Stimulated activated CD8-positive, alpha-beta memory T cell treated with anti-CD3 and anti-CD28 coated beads, Interleukin-4, amount 100 ng/mL, for 48 hours (primary cell): ENCODE results near the gene SCGN.

Experiments used
- DNase-seq: peaks from one replicate; pipeline ENCODE4 v3.0.0-alpha.2; 2020

SCGN gene, protein sequence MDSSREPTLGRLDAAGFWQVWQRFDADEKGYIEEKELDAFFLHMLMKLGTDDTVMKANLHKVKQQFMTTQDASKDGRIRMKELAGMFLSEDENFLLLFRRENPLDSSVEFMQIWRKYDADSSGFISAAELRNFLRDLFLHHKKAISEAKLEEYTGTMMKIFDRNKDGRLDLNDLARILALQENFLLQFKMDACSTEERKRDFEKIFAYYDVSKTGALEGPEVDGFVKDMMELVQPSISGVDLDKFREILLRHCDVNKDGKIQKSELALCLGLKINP

DNA sequence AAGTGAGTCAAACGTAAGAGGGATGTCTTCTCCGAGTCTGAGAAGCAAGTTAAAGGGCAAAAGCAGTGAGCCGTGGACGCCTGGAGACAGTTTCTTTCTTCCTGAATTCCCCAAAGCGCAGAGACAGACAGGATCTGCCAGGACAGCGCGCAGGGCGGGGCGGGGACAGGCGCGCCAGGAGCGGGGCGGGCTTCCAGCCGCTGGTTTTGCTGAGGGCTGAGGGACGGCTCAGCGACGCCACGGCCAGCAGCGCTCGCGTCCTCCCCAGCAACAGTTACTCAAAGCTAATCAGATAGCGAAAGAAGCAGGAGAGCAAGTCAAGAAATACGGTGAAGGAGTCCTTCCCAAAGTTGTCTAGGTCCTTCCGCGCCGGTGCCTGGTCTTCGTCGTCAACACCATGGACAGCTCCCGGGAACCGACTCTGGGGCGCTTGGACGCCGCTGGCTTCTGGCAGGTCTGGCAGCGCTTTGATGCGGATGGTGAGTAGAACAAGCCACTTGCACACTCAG, at the start of gene SCGN:
TSS of gene SCGN (plus strand) at position 209 of the 509 bp plus-strand sequence. CDS start at position 398, 189 bp downstream.
- peak; percentile 70 for DNase-seq

DNA sequence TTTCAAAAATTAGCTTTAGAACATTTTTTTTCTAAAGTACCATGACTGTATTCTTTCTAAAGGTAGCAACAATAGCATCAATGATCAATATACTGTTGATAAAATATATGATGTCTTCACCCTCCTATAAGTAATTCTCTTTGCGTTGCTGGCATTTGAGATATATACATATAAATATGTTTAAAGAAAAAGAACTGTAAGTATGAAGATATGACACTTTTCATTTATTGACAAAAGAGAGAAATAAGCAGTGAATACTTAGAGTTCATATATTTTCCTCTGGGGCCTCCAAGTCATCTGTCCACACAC, 49.4 kb upstream of the SCGN start:
- no peak for DNase-seq

DNA sequence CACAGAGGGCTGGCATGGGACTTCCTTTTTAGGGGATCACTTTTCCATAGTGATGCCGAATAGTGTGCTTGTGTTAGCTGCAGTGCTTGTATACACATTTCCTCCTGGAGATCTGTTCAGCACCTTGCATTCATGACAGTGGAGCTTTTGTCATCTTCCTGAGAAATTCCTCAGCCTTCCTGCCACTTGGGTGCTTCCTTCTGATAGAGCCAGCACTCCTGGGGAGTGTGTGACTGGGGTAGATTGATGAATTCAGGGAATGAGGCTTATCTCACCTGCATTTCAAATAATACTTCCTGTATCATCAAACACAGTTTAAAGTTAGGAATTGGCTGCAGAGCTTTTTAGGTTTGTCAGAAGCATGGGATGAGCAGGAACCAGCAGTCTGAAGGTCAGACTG, 48.8 kb upstream of the SCGN start:
- no peak for DNase-seq

DNA sequence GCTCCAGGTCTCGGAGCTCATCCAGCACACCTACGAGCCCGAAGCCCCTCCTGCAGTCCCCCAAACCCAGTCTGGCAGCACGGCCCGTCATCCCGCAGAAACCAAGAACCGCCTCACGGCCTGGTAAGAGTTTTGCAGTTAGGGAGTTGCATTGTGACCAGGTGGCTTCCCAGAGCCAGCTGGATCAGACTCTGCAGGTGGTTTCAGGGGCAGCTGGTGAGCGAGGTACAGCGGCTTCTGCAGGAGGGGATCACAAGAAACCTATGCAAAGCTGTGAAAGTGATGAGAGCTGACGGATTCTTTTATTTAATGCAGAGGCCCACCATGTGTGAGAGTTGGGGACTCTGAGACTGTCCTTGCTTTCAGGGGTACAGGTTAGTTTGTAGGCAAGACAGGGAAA, 45.9 kb upstream of the SCGN start:
- DNase-seq: no peak

DNA sequence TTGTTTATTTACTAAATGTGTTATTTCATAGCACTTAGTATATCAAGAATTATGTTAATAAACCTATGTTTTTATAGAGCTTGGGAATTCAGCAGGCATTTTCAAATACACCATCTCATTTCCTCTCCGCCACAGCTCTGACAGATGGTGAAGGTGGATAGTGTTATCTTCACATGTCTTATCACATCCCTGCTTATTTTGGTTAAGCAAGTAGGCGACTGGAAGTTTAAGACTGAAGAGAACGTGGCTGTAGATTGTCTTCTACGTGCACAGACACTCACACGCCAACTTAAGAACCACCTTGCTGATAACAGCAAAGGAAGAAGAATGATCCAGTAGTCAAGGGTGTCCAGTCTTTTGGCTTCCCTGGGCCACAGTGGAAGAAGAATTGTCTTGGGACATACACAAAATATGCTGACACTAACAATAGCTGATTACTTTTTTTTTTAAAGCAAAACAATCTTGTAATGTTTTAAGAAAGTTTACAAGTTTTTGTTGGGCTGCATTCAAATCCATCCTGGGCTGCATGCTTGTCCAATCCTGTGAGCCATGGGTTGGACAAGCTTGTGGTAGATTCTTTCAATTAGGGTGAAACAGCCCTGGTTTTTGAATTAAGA, 43.3 kb upstream of the SCGN start:
- no peak for DNase-seq

DNA sequence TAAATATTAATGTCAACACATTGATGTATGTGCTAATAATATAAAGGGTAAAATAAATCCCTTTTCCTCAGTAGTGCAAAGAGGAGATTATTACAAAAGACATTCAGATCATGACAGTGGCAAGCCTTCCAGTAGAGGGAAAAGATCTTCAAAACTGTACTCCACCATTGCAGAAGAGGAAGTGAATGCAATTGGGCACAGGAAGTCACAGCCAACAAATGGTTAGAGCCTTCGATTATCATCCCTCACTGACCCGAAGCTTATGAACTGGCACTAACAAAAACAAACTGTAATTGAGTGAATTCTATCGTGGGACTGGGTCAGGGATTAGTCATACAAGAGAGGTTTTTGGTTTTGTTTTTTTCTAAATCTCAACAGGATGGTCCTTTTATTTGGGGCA, 39.3 kb upstream of the SCGN start:
- DNase-seq: no peak

DNA sequence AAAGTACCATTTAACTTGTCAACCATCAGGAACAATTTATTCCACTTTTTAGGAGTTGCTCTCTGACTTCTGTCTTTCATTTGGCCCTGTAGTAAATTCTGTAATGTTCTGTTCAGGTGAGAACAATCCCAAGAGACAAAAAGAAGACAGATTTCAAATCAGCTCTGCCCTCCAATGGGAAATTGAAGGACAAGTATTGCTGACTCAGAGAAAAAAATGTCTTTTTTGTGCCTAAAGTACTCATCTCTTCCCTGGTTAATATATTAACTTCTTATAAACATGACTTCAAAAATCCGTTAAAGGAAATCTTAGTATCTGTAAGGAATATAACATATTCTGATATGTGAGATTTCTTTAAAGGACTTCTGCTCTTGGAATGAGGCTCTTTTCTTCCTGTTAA, 38.6 kb upstream of the SCGN start:
- no peak for DNase-seq

DNA sequence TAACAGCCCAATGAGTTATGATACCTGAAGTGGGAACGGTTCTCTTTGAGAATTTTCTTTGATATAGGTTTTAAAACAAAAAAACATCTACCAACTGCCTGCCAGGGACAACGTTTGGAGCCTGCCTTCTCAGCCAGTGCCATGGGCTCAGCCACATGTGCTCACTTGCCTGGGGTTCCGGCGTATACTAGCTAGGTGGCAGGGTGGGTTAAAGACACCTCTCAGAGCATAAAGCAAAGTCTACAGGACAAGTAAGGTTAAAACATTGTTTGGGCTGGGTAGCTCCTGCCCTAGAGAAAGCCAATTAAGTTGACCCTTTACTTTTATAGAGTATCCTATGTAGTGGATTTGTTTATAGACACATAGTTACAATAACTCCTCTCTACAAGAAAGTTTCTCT, 38.0 kb upstream of the SCGN start:
- DNase-seq: no peak

DNA sequence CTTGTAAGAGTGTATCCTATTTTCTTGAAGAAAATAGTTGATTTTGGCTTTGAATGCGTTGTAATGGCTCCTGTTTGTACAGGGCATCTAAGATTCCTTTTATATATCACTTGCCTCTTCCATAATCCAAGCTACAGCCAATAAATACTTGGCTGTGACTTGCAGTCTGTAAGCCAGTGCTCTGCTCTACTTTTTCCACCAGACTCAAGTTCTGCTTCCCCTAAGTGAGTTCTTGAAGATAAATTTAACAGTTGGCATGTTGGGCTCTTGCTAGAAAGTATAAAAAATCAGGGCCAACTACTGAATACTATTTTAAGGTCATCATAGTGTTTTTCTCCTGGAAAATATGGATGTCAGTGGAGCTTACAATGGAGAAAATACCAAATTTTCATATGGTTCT, 36.5 kb upstream of the SCGN start:
- DNase-seq: no peak

DNA sequence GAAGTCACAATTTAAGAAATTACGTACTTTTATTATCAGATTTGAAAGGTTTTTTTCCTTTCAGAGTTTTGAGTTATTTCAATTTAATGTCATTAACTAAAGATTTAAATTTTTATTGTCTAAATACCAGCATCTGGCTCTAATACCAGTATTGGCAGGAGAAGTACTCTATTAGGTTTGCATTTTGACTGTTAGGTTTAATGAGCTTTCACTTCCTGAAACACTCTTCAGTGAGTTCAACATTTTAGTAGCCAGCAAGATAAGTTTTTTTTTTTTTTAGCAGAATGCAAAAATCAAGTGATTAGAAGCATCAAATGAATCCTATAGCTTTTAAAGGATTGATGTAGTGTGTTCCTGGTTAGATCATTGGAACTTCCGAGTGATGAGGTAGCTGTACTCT, 34.0 kb upstream of the SCGN start:
- no peak for DNase-seq

DNA sequence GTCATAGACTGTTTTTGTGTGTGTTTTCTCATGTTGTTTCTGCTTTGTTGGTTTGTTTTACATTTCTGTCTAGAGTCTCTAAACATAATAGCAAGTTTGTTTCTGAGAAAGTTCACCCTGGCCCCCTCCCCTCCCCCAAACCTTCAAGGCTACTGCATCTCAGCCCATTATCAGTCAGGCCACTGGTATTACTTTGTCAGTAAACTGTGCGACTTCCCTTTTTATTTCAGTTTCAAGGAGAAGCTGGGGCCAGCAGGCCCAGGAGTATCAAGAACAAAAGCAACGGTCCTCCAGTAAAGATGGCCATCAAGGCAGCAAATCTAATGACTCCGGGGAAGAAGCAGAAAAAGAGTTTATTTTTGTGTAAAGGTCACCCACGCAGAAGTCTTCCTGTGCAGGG, 32.8 kb upstream of the SCGN start:
- no peak for DNase-seq

DNA sequence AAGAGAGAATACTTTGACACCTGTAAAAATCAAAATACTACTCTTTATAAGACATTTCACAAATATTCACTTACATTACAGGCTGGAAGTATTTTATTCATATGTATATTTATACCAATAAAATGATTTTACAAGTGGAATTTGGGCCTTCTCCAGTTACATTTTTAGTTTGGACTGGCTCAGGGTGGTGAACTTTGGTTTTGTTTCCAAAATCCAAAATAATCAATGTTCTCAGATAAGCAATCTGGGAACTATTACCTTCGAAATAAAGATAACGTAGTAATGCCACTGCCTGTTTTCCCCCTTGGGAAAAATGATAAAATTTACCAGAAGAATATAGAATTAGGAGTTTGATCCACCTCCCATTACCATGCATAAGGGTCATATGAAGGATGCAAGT, 31.6 kb upstream of the SCGN start:
- no peak for DNase-seq

DNA sequence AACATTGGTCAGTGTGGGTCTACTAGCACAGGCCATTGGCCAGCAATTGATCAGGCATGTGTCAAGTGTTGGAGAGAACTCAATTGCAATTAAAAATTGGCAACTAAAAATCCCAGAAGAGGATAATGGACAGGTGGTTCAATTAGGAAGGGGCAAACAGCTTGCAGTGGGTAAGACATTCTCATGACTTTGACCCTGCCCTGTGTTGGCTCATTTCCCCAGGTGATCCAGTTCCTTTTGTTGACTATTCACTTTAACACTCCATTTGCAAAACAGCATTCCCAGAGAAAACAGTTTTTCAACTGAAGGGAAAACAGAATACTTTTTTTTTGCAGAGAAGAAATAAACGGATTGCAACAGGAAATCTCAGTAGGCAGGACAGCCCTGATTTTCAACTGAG, 28.9 kb upstream of the SCGN start:
- no peak for DNase-seq

DNA sequence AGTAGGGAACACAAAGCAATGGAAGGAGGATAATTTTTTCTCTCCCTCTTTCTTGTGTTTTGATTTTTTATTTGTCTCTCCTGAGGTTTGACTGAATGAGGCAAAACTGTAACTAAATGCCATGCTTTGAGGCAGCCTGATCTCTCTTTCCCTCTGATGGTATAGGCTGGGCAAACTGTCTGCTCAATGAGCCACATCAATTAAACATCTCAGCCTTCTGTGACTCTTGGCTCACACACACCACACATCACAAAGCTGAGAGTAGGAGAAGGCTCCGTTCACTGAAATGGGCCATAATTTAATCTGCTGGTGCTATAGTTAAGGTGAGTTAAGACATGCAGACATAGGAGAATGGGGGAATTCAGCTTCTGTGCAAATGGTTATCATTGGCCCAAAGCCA, 28.1 kb upstream of the SCGN start:
- no peak for DNase-seq

DNA sequence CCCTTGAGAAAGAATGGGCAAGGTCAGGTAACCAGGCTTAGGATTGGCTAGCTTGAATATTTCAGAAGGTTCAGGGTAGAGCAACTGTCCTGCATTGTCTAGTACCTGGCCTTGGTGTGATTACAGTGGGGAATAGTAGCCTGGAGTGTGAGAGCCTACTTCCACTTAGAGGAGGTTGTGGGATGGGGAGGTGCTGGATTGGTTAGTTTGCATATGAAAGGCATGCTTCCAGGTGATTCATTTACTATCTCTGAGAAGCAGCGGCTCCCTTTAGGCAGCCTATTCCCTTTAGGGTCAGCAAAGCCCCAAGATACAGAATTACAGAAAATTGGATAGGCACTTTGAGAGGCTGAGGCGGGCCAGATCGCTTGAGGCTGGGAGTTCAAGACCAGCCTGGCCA, 25.0 kb upstream of the SCGN start:
- DNase-seq: no peak

DNA sequence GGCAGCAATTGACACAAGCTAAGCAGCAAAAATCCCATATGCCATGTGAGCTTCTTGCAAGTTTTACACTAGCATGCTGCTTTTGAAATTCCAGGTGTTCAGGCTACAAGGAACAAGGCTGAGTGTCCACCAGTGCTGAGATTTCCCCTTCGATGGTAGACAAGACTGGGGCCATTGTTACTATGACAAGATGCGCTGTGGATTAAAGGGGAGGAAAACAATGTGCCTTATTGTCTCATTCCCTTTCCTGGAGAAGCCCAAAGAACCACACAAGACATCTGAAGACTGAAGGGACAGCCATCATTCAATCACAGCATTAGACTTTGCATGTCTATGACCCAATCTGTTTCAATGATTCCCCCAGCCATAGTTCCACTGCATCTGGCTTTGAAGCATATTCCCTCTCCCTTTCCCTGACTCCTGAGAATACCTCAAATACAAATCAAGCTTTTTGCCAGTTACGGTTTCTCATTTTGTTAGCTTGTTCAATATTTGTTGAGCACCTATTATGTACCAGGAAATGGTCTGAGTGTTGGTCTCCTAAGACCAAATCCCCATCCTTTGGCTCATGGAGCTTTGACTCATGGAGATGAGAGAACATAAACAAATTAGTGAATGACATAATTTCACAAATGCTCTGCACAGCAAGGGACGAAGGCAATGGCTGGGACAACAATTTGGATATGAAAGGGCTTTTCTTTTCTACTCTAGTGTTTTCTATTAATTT, 23.4 kb upstream of the SCGN start:
- no peak for DNase-seq

DNA sequence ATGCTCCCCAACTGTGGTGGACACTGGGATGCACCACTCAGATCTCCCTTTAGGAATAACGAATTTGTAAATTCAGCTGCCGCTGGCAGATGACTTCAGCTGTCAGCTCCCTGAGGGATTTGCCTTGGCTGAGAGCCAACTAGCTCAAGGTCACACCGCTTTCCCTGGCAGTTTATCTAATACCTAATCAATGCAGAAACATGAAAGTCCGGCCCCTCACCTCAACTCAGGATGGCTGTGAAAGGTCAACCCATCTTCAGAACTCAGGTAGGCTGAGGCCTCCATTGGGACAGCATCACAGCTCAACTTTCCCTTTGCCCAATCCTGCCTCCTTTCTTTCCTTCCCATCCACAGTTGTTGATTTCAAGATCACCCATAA, 22.8 kb upstream of the SCGN start:
- no peak for DNase-seq

DNA sequence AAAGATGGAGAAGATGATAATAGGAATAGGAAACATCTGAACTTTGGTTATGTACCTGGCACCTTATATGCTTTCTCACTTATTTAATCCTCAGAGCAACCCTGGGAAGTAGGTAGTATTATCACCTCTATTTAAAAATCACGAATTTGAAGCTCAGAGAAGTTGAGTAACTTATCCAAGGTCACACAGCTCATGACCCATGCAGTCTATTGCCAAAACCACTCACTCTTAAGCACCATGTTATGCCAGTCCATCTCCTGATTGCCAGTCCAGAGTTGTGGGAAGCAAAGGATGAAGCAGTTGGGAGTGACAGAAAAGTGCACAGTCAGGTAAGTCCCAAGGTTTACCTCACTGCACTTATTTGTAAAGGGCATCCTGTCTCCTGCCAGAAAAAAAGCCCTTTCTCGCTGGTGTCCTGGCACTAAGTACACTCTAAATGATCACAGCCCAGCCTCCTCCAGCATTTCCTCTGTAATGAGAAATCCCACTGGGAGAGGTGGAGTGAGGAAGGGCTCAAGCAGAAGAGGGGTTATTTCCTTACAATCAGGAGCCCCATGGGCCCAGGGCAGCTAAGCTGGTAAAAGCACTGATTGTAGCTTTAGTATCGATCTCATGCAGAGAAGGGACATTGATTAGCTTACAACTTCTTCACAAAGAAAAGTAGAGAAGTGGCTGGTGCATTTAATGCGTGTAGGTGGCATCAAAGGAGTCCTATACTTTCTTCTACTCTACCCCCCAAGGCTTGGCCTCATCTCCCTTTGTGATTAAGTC, 21.3 kb upstream of the SCGN start:
- DNase-seq: no peak

DNA sequence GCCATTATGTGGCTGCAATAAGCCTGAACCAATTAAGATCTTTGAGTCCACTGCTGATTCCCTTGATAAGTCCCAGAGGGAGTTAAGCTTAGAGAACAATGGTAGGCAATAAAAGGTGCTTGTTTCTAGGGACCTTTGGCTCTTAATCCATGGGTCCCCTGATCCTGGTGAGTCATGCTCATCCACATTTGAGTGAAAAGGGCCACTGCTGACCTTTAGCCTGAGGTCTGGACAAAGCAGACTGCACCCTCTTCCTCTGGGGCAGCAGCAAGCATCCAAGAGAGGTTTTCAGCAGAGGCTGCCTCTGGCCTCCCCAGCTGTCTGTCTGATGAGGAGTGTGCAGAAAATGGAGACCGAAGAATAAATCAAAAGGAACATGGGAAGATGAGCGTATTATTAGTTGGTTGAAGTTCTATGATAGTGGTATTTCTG, 16.1 kb upstream of the SCGN start:
- no peak for DNase-seq

DNA sequence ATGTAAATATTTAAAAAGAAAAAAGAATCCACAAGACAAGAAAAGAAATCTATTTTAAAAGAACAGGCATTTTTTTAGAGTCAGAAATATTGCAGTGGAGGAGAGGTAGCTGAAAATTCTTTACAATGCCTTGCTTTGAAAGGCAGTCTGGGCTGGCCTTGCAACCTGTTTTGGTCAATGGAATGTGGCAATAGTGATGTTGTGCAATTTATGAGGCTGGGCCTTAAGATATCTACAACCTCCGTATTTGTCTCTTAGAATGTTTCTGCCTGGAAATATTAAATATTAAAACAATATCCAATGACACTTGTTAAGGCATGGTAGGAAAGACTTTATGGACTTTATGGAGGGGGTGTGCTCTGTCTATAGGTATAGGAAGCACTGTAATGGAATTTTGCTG, 14.8 kb upstream of the SCGN start:
- no peak for DNase-seq

DNA sequence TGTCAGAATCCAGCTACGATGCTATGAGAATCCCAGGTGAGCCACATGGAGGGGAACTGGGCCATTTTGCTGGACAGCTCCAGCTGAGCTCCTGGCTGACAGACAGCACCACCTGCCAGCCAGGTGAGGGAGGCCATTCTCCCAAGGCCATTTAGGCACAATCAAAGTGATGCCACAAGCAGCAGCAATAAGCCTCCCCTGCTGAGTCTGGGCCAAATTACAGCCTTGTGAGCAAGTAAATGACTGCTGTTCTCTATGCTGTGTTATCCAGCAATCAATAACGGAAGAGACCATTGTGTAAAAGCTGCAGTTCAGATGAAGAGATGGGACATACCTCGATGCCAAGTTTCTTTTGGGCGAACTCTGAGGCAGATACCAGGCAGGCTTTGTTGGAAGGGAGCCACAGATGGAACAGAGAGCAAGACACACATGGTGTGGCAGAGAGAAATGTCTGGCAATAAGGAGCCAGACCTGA, 14.0 kb upstream of the SCGN start:
- no peak for DNase-seq

DNA sequence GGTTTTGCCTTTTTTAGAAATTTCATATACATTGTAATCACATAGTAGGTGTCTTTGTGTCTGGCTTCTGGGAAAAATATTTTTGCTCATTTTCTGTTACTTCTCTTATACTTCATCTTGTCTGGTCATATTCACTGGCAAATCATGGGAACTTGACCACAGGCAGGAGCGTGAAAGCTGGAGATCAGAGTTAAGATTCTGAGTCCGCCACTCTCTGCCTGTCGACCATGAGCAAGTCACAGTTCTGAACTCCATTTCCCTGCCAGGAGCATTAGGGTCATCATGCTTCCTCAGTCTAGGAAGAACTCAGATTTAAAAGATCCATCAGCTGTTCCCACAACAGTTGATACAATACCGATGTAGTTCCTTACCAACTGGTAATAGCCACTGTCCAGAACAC, 12.4 kb upstream of the SCGN start:
- no peak for DNase-seq

DNA sequence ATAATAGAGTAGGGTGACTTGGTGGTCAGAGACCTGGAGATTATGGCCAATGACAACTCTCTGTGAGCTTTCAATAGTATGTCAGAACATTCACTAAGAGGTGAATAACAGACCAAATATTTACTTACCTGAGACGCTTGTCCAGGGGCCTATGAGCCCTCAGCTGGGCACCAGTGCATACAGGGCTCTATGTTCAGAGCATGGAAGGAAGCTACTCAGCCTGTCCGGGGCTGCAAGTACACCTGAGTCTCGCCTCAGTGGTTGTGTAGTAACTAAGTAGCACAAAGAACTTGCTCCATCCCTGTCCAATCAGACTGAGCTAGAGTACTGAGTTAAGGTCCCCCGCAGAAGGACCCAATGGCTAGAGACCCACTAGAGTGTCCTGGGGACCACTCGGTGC, 11.6 kb upstream of the SCGN start:
- DNase-seq: no peak

DNA sequence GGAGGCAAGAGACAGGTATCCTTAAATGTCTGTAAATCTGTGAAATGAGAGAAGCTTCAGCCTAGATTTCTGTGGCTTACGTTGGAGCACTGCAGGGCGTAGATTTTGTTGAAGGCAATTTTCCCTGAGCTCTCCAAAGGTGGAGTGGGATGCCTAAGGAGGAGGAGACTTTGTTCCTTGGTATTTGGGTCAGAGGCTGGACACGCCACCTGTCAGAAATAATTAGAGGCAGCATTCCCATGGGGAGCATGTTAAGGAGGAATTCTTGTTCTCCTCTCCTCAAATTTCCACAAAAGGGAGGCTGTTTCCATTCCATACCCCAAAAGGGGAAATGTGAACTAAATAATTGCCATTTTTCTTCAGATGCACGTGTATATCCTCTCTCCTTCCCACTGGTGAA, 11.1 kb upstream of the SCGN start:
- no peak for DNase-seq
